GM10248 (cell line): ENCODE data around the gene PRPH.

Experiments used
- CTCF ChIA-PET: fragments of 300-600 bp; sonication (Branson Sonifier 250); formaldehyde crosslinking; extraction: SDS; loops from one replicate; lab custom pipeline; 2021; ENCODE audit warnings: antibody characterized with exemption; lab: Yijun Ruan, JAX
- POLR2A ChIA-PET: fragments of 350-650 bp; sonication (Branson Sonifier 250); formaldehyde crosslinking; extraction: SDS; loops from one replicate; lab custom pipeline; 2020; ENCODE audit warnings: antibody characterized with exemption; lab: Yijun Ruan, JAX
- DNase-seq: peaks from one replicate; pipeline ENCODE4 v3.0.0; 2012; ENCODE audit errors: extremely low spot score
- CTCF ChIP-seq: IDR thresholded peaks from 2 replicates; pipeline ENCODE4 v1.5.1; 2012; ENCODE audit warnings: mild to moderate bottlenecking, low read depth; ENCODE audit errors: extremely low read depth, missing control alignments, control extremely low read depth

PRPH gene

DNA sequence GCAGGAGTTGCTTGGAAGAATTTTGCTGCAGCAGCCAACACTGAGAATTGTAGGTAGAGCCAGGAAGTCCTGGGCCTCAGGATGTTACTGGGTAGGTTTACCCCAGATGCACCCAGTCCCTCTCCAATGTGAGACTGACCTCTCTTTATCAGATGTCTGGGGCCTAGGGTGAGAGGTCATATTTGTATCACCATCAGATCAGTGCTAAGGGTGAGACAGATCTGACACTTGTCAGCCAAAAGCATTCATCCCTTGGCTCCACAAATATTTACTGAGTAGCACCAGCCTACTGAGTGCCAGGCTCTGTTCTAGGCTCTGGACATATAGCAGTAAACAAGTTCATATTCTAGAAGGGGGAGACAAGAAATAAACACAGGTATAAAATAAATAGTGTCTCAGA is 32.4 kb downstream of the PRPH start:
- no peak for DNase-seq
- CTCF ChIA-PET: interaction anchor here (2.3 kb wide), 1 partner anchor 15 kb away, joined by 12 read pairs; no protein-coding TSS in a partner anchor
- POLR2A ChIA-PET: no interaction called here
- TF ChIP-seq CTCF: no peak

- DNase-seq: no peak
- POLR2A ChIA-PET: no interaction called here
- TF ChIP-seq CTCF: no peak
- CTCF ChIA-PET: interaction anchor here (6.1 kb wide), 1 partner anchor 21 kb away, joined by 88 read pairs; the partner anchor contains the start of gene DNAJC22
Observed at GRCh38 chr12:49327887-49328286, 32.9 kb downstream of the PRPH start.

DNA sequence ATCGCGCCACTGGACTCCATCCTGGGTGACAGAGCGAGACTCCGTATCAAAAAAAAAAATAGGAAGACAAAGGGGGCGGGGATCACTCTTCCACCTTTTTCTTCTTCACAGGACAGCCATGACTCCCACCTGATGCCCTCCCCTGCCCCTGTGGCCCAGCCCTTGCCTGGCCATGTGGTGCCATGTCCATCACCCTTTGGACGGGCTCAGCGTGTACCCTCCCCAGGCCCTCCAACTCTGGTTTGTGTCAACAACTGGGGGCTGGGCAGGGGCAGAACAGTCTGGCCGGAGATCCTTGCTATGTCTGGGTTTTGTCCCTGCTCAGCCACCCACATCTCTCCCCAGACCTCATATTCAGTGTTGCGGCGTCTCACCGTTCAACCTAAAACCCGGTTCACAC is 33.9 kb downstream of the PRPH start:
- no peak for TF ChIP-seq CTCF
- ChIA-PET CTCF (interaction anchor here (1.5 to 7.3 kb wide), 4 partner anchors 14 to 33 kb away, joined by 5 to 109 read pairs (median 72); partner anchors contain the start of genes DNAJC22 and PRPH), POLR2A (no interaction called here)
- DNase-seq: no peak

DNA sequence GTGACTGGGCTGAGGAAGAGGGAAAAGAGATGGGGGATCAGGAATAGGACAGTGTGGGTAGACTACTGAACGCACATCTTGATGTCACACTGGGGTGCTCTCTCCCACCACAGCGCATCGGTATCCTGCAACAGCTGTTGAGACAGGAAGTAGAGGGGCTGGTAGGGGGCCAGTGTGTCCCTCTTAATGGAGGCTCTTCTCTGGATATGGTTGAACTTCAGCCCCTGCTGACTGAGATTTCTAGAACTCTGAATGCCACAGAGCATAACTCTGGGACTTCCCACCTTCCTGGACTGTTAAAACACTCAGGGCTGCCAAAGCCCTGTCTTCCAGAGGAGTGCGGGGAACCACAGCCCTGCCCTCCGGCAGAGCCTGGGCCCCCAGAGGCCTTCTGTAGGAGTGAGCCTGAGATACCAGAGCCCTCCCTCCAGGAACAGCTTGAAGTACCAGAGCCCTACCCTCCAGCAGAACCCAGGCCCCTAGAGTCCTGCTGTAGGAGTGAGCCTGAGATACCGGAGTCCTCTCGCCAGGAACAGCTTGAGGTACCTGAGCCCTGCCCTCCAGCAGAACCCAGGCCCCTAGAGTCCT is 35.2 kb downstream of the PRPH start:
- POLR2A ChIA-PET: no interaction called here
- no peak for DNase-seq
- no peak for TF ChIP-seq CTCF
- CTCF ChIA-PET: interaction anchor here (1.5 to 7.3 kb wide), 5 partner anchors 12 to 45 kb away, joined by 5 to 109 read pairs (median 57); partner anchors contain the start of genes DNAJC22 and PRPH

DNA sequence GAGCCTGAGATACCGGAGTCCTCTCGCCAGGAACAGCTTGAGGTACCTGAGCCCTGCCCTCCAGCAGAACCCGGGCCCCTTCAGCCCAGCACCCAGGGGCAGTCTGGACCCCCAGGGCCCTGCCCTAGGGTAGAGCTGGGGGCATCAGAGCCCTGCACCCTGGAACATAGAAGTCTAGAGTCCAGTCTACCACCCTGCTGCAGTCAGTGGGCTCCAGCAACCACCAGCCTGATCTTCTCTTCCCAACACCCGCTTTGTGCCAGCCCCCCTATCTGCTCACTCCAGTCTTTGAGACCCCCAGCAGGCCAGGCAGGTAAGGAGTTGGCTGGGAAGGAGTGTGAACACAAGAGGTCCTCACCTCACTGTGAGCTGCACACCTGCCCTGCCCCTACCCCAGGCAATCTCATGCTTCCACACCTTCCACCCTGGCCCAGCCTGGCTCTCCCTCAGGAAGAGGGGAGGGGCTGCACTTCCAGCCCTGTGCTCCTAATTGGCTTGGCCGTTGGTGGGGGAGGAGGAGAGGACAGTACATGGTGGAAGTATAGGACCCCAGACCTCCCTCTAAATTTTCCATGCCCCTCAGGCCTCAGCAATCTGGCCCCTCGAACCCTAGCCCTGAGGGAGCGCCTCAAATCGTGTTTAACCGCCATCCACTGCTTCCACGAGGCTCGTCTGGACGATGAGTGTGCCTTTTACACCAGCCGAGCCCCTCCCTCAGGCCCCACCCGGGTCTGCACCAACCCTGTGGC is 35.9 kb downstream of the PRPH start:
- no peak for TF ChIP-seq CTCF
- ChIA-PET CTCF (interaction anchor here (0.7 to 7.3 kb wide), 20 partner anchors 8 to 250 kb away, joined by 3 to 109 read pairs (median 6); partner anchors contain the start of genes DNAJC22, PRPH, SPATS2 and TROAP), POLR2A (interaction anchor here (1.2 kb wide), 1 partner anchor 8 kb away, joined by 4 read pairs; the partner anchor contains the start of gene TROAP)
- DNase-seq: no peak
